GM21360 (cell line): ENCODE measurements around the gene SPOP.
A peak's percentile ranks its signal among the peaks of the same experiment; 100 is the strongest.
"Not testable (repeated sequence)": the region's sequence is repeated elsewhere in the genome, so short reads cannot be mapped to it uniquely, and the experiment has no call there.

Source experiments
- ATAC-seq: cut with Tn5 transposase; IDR thresholded peaks from one replicate; pipeline ENCODE4 v1.9.1; 2021; ENCODE audit warnings: mild to moderate bottlenecking, moderate library complexity; ENCODE audit not compliant: unreplicated experiment

The SPOP gene

DNA sequence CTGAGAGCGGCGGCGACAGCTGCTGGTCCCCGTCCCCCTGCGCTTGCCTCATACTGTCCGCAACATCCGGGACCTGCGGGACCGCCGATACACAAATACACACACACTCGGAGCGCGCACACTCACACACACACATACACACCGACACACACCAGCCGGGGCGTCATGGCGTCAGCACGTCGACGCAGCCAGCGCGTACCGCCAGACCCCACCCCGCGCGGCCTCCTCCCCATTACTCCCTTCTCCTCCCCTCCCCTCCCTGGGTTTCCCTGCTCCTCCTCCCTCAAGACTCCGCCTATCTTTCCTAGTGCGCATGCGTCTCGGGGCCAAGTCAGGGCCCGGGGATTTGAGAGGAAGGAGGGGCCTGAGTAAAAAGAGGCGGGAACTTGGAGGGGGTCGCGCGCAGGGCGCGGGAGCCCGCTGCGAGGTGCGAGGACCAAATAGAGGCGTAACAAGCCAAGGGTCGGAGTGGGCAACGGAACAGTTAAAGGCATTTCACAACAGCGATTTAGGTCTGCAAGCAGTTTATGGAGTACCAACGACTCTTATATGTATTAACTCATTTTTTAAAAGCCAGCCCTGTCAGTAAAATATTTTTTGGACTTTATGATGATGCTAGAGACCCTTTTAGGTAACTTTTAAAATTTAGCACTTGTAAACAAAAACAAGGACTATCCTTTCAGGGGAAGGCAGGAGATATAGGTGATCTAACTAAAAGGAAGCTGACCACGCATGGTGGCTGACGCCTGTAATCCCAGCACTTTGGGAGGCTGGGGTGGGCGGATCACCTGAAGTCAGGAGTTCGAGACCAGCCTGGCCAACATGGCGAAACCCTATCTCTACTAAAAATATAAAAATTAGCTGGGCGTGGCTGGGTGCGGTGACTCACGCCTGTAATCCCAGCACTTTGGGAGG, at the start of gene SPOP:
Gene SPOP, minus strand, starts transcription at position 165 of the 915 bp plus-strand sequence. CDS start 55,287 bp downstream, outside the sequence.
- peak; percentile 81 for ATAC-seq

DNA sequence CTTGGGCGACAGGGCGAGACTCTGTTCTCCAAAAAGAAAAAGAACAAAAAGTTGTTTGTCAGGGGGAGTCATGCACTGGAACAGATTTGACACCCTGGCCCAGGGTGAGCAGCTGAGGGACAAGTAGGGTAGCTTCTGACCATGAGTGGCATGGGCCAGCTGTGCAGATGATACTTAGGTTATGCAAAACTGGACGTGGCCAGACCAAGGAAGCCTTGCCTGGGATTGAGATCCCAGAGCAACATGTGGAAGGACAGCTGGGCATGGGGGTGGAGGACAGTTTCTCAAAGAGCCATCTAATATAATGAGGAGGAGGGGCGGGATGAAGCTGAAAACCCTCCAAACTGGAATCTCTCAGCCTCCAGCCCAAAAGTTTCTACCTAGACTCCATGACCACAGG, 49.5 kb upstream of the SPOP start:
- no peak for ATAC-seq

DNA sequence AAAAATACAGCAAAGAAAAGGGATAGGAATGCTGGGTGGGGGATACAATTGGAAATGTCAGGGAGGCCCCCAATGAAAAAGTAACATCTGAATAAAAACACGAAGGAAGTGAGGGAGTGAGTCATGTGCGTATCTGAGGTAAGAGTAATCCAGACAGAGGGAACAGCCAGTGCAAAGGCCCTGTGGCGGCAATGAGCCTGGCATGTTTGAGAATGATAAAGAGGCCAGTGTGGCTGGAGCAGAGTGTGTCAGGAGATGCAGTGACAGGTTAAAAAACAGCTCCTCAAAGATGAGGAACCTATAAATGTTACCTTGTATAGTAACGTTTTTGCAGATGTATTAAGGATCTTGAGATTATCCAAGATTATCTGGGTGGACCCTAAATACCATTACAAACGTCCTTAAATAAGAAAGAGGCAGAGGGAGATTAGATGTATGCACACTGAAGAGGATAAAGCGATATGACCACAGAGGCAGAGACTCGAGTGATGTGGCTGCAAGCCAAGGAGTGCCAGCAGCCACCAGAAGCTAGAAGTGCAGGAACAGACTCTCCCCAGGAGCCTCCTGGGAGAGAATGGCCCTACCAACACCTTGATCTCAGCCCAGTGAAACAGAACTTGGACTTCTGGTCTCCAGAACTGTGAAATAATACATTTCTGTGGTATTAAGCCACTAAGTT, 47.7 kb upstream of the SPOP start:
- no peak for ATAC-seq

DNA sequence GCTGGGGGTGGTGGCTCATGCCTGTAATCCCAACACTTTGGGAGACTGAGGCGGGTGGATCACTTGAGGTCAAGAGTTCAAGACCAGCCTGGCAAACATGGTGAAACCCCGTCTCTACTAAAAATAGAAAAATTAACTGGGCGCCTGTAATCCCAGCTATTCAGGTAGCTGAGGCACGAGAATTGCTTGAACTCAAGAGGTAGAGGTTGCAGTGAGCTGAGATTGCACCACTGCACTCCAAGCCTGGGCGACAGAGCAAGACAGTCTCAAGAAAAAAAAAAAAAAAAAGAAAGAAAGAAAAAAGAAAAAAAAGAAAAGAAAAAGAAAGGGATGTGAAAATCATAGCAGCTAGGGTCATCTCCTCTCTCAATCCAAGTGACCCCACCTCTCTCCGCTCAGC, 46.7 kb upstream of the SPOP start:
- ATAC-seq: not testable (repeated sequence)

DNA sequence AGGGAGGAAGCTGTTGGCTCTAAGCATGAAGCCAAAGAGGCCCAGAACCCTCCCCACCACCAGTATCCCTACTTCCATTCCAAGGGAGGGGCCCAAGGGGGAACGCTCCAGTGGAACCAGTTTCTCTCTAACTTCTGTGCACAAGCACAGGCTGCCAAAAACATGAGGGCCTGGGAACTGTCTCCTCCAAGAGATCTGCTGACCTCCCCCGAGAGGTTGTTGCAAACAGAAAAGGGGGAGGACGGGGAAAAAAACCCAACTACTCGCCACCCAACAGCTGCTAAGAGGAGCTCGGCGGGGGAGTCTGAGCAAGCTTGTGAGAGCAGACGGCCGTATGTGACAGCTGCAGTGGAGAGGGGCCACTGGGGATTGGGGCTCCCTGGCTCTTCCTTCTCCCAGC, 45.5 kb upstream of the SPOP start:
- no peak for ATAC-seq

DNA sequence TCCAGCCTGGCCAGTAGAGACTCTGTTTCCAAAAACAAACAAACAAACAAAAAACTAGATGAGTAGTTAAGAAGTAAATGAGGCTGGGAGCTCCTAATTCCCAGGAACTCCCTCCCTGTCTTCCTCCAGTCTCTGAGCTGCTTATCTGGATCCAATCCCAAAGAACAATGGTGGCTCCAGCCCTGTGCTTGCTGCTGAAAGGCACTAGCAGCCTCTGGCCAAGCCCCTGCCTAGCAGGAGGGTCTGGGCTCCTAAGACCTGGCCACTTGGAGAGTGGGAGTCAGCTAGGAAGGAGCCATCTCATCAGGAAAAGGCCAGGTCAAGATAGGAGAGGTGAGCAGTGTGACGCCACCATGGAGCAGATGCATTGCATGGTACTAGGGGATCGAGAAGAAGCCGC, 44.2 kb upstream of the SPOP start:
- no peak for ATAC-seq

DNA sequence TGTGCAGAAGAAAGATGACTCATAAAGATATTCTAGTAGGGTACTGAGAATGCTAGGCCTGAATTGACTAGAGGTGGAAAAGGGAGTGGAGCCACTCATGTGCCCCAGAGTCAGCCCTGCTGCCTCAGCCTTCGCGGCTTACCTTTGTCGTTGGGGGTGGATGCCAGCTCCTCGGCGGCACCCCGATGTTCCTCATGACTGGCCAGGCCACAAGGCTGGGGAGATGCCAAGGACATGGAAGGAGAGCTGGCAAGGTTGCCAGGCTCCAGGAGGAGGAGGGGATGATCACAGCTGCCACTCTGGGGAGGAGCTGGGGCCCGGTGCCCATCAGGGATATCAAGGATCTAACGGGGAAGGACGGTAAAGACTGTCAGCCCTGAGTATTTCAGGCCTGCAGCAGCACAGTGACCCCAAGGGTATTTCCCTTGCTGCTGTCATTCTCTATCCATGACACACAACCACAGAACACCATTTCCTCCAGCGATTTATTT, 39.5 kb upstream of the SPOP start:
- no peak for ATAC-seq

DNA sequence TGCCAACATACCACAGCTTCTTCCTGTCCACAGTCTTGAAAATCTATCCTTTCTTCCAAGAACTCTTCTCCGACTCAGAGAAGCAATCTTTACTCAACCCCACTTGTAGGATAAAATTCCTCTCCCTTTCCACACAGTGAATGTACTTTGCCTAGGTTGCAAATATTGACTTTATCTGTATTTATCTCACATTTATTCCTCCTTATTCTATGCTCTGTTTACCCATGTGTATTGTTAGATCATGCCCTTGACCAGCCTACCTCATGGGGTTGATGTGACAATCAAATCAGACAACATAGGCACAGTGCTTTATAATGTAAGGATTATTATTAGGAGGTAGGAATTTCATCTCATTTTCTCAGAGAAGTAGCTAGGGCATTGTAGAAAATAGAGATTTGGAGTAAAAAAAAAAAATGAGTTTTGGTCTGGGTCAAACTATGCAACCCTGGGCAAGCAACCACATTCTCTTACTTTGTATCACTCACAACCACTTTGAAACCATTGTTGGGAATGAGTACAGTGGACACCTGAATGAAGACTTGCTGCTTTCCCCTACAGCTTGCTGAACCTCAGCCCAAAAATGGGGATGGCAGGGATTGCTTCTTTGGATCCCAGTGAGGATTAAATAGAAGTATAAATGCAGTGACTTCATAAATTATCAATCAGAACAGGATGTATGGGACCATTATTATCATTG, 38.9 kb upstream of the SPOP start:
- ATAC-seq: no peak

DNA sequence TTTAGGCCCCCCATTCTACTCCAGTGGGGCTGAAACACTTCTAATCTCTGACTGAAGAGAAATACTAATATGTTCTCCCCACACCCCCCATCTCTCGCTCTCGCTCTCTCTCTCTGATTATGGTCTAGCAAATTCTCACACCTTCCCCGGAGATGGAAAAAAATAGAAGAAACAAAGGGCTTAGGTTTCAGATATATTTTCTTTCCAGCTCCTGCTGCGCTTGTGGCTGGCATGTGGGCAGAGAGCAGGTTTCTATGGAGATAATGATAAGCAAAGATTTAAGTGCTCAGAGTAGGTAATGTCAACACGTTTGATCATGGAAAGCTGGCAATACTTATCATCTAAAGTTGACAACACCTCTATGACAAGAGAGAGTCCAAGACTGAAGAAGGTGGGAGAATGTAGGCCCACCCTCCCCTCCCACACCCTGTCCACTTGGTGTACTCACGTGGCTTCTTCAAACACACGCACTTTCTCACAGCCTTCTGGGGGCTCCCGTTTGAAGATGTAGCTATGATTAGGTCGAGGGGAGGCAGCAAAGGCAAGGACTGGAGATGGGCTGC, 37.9 kb upstream of the SPOP start:
- no peak for ATAC-seq

DNA sequence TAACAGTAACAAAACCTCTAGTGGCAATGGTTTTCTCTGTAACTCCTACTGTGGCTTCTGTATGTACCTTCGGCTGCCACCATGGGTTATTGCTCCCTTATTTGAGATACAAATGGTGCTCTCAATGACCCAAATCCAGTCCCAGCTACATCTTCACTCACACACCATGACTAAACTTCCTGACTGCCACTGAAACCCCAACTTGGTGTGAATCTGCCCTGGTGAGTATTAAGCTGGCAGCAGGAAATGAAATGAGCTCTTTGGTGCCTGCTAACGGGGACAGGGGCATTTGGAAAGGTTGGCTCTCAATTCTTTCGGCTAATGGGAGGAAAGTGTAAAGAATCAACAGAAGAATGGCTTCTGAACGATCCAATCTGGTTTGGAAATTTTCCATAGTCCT, 37.3 kb upstream of the SPOP start:
- no peak for ATAC-seq

DNA sequence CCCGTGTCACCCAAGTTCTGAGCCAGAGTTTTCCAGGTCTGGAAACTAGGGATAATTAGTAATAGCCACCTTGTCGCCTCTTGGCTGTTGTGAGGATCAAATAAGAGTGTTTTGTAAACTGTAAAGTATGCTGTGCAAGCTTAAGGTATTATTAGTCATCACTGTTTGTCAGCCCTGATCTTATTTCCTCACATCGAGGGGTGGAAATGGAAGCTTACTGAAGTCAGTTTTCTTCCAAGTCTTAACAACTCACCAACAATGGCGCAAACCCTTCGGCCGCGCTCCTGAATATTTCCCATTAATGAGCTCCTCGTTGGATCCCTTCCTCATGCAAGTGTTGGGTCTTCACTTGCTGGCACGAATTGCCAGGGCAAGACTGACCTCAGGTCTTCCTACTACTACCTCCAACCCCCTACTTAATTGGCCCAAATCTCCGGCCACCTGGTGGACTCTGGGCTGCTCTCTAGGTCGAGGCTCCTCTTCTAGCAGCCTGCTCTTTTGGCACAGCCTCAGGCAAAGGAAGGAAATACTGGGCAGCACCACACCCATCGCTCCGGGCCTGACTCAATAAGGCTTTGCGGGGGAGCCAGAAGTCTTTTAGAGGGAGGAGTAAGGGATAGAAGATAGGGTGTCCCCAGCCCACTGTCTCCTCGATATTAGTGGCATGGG, 30.8 kb upstream of the SPOP start:
- no peak for ATAC-seq

DNA sequence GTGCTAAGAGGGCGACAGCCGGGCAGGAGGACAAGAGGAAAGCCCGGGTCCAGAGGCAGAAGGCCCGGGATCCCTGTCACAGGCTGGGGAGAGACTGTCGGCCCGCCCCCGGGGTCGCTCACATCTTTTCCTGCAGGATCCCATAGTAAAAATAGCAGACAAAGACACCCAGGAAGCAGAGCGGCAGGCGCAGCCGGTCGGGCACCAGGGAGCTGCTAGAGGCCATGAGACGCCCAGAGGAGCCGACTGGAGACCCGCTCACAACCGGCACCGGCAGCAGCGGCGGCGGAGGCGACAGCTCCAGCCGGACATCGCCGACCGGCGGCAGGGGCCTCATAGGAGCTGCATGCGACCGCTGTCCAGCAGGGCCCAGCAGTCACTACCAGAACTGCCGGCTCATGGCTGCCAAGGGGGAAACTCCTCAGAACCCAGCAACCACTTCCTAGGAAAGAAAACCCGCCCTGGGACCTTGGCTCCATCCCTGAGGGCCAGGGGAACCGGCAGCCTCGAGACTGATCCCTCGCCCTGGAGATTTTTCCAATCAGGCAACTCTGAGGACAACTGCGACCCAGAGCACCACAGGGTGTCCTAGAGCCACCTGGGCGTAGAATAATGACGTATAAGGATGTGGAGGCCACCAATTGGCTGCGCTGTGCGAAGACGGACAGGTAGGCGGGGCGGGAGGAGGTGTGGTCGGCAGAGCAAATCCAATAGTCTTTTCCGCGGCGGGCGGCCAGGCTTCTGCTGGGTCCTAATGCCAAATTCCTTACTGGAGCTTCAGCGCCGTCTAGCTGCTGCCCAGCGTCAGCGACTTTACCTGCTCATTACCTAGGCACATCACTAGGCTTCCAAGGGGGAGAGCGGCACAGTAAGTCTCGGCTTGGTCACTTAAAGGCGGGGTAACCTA, 30.0 kb upstream of the SPOP start, which contains the start of gene SLC35B1:
Gene SLC35B1, minus strand, starts transcription at position 357 of the 907 bp plus-strand sequence. Its CDS starts 131 bp downstream, at position 226.
- ATAC-seq: peak; percentile 85

DNA sequence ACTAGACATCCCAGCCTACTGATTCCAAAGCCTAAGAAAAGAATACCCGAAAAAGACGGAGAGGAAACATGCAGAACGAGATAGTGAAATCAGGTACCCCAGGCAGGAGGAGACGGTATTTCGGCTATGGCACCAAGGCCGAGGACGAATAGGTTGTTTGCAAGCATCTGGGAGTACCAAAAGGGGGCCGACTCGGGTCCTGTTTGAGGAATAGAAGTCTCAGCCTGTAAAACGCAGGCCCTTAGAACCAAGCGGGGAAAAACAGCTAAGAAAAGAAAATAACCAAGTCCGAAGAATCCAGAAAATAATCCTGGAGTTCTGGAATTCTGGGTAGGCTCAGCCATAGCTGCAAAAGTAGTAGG, 29.3 kb upstream of the SPOP start:
- no peak for ATAC-seq

DNA sequence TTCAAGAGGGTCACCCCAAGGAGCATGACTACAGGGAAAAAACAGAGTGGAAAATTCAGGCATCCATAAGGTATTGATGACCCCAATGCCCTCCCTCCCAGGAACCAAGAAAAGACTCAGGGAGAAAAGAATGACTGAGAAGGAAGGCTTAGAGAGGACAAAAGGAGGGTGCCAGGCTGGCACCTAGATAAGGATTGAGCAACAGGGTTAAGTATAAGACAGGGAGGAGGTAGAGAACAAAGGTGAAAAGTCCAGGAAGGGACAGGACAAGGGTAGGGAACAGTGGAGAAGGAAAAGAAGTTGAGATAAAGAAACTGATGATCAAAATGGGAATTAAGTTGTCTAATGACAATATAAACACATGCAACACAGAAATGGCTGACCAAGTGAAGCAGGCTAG, 27.4 kb upstream of the SPOP start:
- no peak for ATAC-seq

DNA sequence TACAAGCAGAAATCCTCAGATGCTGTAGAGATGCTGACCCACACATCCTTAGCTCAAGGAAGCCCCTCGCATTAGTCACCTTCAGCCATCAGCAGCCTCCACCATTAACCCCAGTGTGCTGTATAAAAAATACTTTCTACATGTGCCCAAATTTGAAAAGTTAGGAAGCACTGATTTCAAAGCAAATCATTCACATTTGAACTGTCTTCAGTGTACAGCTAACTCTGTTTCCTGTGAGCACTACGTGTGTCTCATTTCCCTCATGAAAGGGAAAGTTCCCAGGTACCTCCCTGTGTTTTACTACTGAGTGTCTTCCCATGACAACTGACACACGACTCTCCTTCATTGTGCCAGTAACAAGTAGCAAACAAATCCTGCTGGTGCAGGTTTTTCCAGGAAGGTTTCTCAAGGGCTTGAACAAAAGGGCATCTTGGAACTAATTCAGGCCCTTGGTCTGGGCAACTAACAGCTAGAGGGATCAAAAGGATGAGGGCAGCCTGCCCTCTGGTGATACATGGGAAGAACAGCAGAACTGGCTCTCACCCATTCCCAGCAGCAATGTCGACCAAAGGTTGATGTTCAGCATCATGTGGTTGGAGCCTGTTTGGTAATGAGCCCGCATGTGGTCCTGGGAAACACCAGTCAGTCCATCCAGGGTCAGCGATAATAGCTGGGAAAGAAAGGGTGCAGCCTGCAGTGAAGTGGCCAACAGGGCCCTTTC, 25.8 kb upstream of the SPOP start:
- ATAC-seq: no peak

DNA sequence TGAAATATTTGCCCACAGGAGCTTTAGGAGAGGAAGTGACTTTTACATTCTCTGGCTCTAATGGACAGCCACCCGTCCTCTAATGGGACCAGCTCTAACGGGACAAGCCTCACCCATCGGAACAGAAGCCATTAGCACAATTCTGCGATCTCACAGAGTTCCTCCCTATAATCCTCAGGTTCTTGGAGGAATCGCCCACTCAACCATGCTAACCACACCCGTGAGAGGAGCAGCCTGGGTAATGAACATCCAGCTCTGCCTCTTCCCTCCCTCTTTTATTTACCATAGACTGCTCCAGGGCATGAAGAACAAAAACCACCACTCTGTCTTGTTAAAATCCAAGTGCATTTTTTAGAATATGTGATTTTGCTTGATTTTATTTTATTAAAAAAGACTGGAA, 23.1 kb upstream of the SPOP start:
- no peak for ATAC-seq

DNA sequence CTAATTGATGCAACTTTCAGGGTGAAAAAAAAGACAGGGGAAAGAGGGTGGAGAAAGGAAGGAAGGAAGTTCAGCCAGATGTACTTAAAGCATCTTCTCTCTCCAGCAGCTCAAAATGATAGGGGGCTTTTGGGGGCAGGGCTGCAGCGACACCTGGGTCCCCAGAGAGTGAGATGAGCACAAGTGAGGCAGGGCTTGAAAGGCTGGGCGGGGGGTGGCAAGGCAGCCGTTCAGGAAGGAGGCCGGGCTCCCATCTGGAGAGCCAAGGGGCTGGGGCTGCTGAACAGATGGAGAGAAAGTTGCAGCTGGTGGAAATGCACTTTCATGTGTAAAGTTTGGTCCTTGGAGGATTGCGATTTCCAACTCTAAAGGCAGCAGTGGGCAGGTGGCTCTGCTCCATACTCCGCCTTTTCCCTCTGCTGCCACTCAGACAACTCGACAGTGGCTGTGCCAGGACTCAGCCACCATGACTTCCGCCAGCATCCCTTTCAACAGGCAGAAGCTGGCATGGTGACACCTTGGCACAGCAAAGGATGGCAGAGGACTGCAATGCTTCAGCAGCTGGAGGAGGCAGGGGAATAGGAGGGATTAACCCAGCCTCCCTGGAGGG, 22.2 kb upstream of the SPOP start:
- no peak for ATAC-seq

DNA sequence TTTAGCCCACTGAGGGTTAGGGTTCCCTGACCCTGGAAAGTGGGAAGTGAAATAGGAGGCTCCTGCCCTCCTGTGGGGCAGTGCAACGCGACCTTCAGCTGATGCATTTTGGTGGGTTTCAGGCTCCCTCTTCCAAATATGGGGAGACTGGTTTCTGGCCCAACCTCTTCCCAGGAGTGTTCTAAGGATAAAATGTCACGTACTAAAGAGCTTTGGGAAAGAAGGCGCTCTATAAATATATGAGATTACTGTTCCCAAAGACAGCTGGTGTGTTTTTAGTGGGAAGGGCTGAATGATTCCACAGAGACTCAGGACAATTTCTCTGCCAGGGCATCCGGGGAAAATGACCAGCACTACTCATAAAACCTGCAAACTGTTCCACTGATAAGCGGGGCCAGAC, 20.1 kb upstream of the SPOP start:
- ATAC-seq: no peak
